PFSK-1 (cell line): ENCODE data around the gene UXS1.

Experiments
- POLR2AphosphoS5 ChIP-seq: IDR thresholded peaks from 2 replicates; pipeline ENCODE4 v1.6.1; 2012; ENCODE audit warnings: low read depth, mild to moderate bottlenecking, control low read depth, low read length, moderate library complexity
- REST ChIP-seq, 2 experiments: IDR thresholded peaks; 2 replicates each; pipeline versions ENCODE4 v1.6.1 to v1.8.0; 2011 to 2012; ENCODE audit warnings: low read depth in 2 of 2, low read length in 2 of 2, control low read depth in 1 of 2, inconsistent platforms in 1 of 2, mild to moderate bottlenecking in 1 of 2, moderate library complexity in 1 of 2; ENCODE audit not compliant: insufficient read depth in 1 of 2
- SIN3A ChIP-seq: IDR thresholded peaks from 2 replicates; pipeline ENCODE4 v1.6.1; 2012; ENCODE audit warnings: mild to moderate bottlenecking, low read length, moderate library complexity, borderline replicate concordance; ENCODE audit not compliant: insufficient read depth
- TAF1 ChIP-seq: IDR thresholded peaks from 2 replicates; pipeline ENCODE4 v1.6.1; 2012; ENCODE audit warnings: low read length, control low read depth, borderline replicate concordance; ENCODE audit not compliant: insufficient read depth

DNA sequence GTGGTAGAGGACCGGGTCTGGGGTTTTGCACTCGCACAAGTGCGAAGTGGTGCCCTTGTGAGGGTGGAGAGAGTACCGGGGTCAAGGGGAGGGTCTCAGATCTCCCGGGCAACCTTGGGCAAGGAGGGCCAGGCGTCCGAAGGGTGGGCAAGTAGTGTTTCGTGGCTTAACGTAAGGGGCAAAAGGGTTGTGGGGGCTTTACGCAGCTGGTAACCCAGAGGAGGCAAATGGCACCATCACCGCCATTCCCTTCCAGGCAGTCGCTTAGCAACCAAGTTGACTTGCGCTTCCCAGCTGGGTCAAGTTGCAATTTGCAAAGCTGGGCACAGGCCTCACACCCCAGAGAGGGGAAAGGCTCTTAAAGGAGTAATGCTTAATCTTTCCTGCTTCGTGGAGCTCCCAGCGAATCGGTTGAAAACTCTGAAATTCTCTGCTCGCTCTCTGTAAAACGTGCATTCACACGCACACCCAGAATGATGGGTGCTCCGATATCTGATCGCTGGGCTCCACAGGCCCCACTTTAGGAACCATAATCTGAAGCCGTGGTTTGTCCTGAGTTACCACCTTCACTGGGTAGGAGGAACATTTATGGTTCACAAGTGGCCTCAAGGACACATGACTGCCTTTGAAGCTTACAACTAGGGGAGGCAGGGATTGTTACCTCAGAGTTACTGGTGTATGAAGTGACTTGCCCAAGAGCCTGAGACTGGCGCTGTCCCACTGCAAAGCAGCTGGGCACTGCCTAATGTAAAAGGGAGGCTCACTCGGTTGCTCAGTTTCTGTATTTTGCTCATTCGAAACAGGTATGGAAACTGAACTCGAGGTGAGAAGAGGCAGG is 127.9 kb downstream of the UXS1 start:
- TF ChIP-seq REST (IDR thresholded peaks at IDR 0.05; ENCODE audit: insufficient read depth in 1 of 2, low read depth in 2 of 2, low read length in 2 of 2) (no peak), TAF1 (no peak), POLR2AphosphoS5 (no peak), SIN3A (no peak)
